ENCODE results near the gene PLD6.

GRCh38 chr17:17175917-17176316 is 30.2 kb downstream of the PLD6 start:
- TF ChIP-seq CTCF (IDR thresholded peaks at IDR 0.05) (no peak), POLR2A (IDR thresholded peaks at IDR 0.05) (no peak)
